Choroid plexus epithelial cell (primary cell): ENCODE data around the gene FMC1.
"Not testable (repeated sequence)": the region's sequence is repeated elsewhere in the genome, so short reads cannot be mapped to it uniquely, and the experiment has no call there.

ENCODE experiments used
- DNase-seq: peaks from one replicate; pipeline ENCODE4 v3.0.0-alpha.2; 2010; ENCODE audit warnings: low read depth
- H3K4me3 ChIP-seq: 2 replicates; pipeline ENCODE4 v1.5.1; 2011; ENCODE audit warnings: low read depth, mild to moderate bottlenecking, control low read depth, low read length, moderate library complexity
- CTCF ChIP-seq: conservative IDR thresholded peaks from 2 replicates; pipeline ENCODE4 v1.5.1; 2011; ENCODE audit warnings: low read depth, mild to moderate bottlenecking, control low read depth, inconsistent platforms, low read length, moderate library complexity

The FMC1 gene

DNA sequence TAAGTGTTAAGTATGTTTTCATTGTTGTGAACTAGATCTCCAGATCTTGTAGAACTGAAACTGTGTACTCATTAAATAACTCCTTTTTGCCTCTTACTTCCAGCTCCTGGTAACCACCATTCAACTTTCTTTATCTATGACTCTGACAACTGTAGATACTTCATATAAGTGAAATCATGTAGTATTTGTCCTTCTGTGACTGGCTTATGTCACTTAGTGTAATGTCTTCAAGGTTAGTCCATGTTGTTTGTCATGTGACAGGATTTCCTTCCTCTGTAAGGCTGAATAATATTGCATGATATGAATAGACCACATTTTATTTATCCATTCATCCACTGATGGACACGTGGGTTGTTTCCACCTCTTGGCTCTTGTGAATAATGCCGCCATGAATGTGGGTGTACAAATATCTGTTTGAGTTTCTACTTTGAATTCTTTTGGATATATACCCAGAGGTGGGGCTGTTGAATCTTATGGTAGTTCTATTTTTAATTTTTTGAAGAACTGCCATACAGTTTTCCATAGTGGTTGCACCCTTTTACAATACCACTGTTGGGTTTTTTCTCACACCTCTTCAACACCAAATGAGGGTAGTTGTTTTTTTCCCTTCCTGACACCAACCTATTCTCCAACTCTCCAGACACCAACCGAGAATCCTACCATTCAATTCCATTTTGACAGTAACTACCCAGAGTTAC is 10.7 kb upstream of the FMC1 start:
- no peak for TF ChIP-seq CTCF
- H3K4me3 ChIP-seq: no peak overlapping the region
- DNase-seq: no peak

- no peak overlapping the region for H3K4me3 ChIP-seq
- TF ChIP-seq CTCF: no peak
- no peak for DNase-seq
Observed at GRCh38 chr7:139332697-139333359, 8.3 kb upstream of the FMC1 start.

DNA sequence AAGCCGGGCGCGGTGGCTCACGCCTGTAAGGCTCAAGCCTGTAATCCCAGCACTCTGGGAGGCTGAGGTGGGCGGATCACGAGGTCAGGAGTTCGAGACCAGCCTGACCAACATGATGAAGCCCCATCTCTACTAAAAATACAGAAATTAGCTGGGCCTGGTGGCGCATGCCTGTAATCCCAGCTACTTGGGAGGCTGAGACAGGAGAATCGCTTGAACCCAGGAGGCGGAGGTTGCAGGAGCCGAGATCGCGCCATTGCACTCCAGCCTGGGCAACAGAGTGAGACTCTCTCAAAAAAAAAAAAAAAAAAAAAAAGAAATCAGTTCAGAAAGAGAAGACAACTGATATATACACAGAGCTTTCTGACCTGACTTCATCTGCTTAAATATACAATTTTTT is 7.7 kb upstream of the FMC1 start:
- not testable (repeated sequence) for H3K4me3 ChIP-seq

GRCh38 chr7:139334399-139335150 is 6.6 kb upstream of the FMC1 start:
- TF ChIP-seq CTCF: no peak

More for the DNA sequence above, 7.7 kb upstream of the FMC1 start:
- not testable (repeated sequence) for DNase-seq

GRCh38 chr7:139339025-139339424 is 2.1 kb upstream of the FMC1 start:
- no peak for TF ChIP-seq CTCF
- no peak for DNase-seq
- H3K4me3 ChIP-seq: no peak overlapping the region

More at GRCh38 chr7:139334399-139335150, 6.6 kb upstream of the FMC1 start:
- DNase-seq: no peak
- no peak overlapping the region for H3K4me3 ChIP-seq

- DNase-seq: no peak
- peak overlapping the region; percentile 78 for H3K4me3 ChIP-seq
- TF ChIP-seq CTCF: no peak
Observed at GRCh38 chr7:139339698-139340036, 1.5 kb upstream of the FMC1 start.

DNA sequence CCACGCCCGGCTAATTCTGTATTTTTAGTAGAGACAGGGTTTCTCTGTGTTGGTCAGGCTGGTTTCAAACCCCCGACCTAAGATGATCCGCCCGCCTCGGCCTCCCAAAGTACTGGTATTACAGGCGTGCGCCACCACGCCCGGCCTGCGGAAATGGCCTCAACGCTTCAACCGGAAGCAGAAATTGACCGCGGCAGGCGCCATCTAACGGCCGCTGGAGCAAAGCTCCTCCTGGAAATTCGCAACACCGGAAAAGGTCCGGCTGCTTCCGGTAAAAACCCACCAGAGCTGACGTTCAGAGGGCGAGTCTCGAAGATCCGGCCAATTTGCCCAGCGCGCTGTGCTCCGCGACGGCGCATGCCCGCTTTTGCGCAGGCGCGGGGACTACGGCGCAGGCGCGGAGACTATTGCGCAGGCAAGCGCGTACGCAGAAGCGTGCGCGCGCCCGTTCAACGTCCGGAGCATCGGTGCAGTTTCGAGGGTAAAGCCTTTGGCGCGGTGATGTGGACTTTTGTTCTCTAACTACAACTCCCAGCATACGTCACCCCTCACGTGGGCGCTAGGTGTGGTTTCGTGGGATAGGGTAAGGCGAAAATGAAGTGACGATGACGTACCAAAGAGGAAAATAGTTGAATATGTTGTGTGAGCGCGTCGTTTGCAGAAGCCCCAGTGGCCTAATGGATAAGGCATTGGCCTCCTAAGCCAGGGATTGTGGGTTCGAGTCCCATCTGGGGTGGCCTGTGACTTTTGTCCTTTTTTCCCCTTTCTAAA is 915 bp upstream of the FMC1 start:
- DNase-seq: peak; percentile 100
- H3K4me3 ChIP-seq: peak overlapping the region; percentile 78
- peak; percentile 88 for TF ChIP-seq CTCF
